Gastrocnemius medialis (tissue), 4 donors: ENCODE results near the gene TEX14. TPM values are rescaled to one million over a fixed set of nuclear protein-coding genes. Genes with fewer than 3 reads are reported as not detected.

Experiments used
- ATAC-seq, 2 donors: fragments of 150-250 bp; one replicate each; pipeline ENCODE4 v1.9.1; 2016
- DNase-seq, 2 donors: peaks; one replicate each; pipeline ENCODE4 v3.0.0-alpha.2; 2019
- H3K27ac ChIP-seq, 4 donors: fragments of 200-600 bp; sonication (generic); 1 replicate in 1 of 4; 2 replicates in 3 of 4; pipeline ENCODE4 v1.5.1; 2016 to 2018; ENCODE audit warnings: mild to moderate bottlenecking in 2 of 4, moderate library complexity in 1 of 4
- H3K27me3 ChIP-seq, 3 donors: fragments of 200-600 bp; sonication (generic) in 2 of 3; 1 replicate in 1 of 3; 2 replicates in 2 of 3; pipeline versions ENCODE4 v1.5.1 to v1.6.0; 2016 to 2019; ENCODE audit warnings: mild to moderate bottlenecking in 1 of 3, moderate library complexity in 1 of 3
- H3K36me3 ChIP-seq, 2 donors: fragments of 200-600 bp; sonication (generic) in 1 of 2; one replicate each; pipeline ENCODE4 v1.5.1; 2017 to 2018
- H3K4me1 ChIP-seq, 2 donors: fragments of 200-600 bp; sonication (generic) in 1 of 2; one replicate each; pipeline ENCODE4 v1.5.1; 2016 to 2017; ENCODE audit warnings: mild to moderate bottlenecking in 2 of 2
- H3K4me3 ChIP-seq, 4 donors: fragments of 200-600 bp; sonication (generic) in 3 of 4; 1 replicate in 1 of 4; 2 replicates in 3 of 4; pipeline ENCODE4 v1.5.1; 2016 to 2019; ENCODE audit warnings: mild to moderate bottlenecking in 2 of 4
- H3K9me3 ChIP-seq, 3 donors: fragments of 200-600 bp; sonication (generic) in 2 of 3; 1 replicate in 1 of 3; 2 replicates in 2 of 3; pipeline ENCODE4 v1.5.1; 2016 to 2019
- CTCF ChIP-seq, 5 experiments: fragments of 450-650 bp in 3 of 5; fragments of 200-600 bp in 2 of 5; sonication (generic) in 2 of 5; IDR thresholded peaks in 4 of 5; conservative IDR thresholded peaks in 1 of 5; 1 replicate in 4 of 5; 2 replicates in 1 of 5; pipeline ENCODE4 v1.5.1; 2016 to 2019; ENCODE audit warnings: antibody characterized with exemption in 5 of 5, mild to moderate bottlenecking in 3 of 5, moderate library complexity in 3 of 5
- POLR2A ChIP-seq, 2 donors: fragments of 450-650 bp; IDR thresholded peaks; one replicate each; pipeline ENCODE4 v1.6.1; 2017; ENCODE audit warnings: antibody characterized with exemption in 2 of 2, mild to moderate bottlenecking in 2 of 2, moderate library complexity in 2 of 2
- in situ Hi-C, 4 donors: fragments of 200-750 bp; cut with MboI; loops; one replicate each; pipeline versions ENCODE4 v1.15.0 to v1.8.0; 2017; ENCODE audit warnings: low sequenced_read_pairs in 4 of 4
- intact Hi-C: fragments of 100-400 bp; cut with DNase I; formaldehyde crosslinking; loops from one replicate; pipeline ENCODE4 v1.15.1; 2023; ENCODE audit warnings: low total_unique reads
- total RNA-seq, 4 donors: library from RNA; depleted of rRNA; stranded (reverse); fragments of >200 nt; gene quantifications; one replicate each; pipeline versions ENCODE4 v1.1.0 to v1.2.3, GENCODE V29; 2016

Gene TEX14, protein sequence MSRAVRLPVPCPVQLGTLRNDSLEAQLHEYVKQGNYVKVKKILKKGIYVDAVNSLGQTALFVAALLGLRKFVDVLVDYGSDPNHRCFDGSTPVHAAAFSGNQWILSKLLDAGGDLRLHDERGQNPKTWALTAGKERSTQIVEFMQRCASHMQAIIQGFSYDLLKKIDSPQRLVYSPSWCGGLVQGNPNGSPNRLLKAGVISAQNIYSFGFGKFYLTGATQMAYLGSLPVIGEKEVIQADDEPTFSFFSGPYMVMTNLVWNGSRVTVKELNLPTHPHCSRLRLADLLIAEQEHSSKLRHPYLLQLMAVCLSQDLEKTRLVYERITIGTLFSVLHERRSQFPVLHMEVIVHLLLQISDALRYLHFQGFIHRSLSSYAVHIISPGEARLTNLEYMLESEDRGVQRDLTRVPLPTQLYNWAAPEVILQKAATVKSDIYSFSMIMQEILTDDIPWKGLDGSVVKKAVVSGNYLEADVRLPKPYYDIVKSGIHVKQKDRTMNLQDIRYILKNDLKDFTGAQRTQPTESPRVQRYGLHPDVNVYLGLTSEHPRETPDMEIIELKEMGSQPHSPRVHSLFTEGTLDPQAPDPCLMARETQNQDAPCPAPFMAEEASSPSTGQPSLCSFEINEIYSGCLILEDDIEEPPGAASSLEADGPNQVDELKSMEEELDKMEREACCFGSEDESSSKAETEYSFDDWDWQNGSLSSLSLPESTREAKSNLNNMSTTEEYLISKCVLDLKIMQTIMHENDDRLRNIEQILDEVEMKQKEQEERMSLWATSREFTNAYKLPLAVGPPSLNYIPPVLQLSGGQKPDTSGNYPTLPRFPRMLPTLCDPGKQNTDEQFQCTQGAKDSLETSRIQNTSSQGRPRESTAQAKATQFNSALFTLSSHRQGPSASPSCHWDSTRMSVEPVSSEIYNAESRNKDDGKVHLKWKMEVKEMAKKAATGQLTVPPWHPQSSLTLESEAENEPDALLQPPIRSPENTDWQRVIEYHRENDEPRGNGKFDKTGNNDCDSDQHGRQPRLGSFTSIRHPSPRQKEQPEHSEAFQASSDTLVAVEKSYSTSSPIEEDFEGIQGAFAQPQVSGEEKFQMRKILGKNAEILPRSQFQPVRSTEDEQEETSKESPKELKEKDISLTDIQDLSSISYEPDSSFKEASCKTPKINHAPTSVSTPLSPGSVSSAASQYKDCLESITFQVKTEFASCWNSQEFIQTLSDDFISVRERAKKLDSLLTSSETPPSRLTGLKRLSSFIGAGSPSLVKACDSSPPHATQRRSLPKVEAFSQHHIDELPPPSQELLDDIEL (N-terminal part only)
- not detected for total RNA-seq

GRCh38 chr17:58691701-58692238 lies at the start of gene TEX14:
Gene TEX14 (minus strand): TSS chr17:58692045. CDS start chr17:58652001, 40,044 bp downstream.
- Histone ChIP-seq H3K9me3 (no peaks in the 10 kb centered on the region), H3K27ac (peak within 1 kb of the TSS; percentile 74 to 79 (median 76)), H3K36me3 (peaks cover 0 to 9% of the 10 kb centered on the region in 2 donors), H3K27me3 (no peaks in the 10 kb centered on the region), H3K4me1 (peaks cover 10 to 12% of the 10 kb centered on the region in 2 donors), H3K4me3 (peak within 1 kb of the TSS; percentile 65 to 80 (median 79))
- ATAC-seq (no peak), DNase-seq (no peak)
- in situ Hi-C loops: loop anchor here in 1 of 4 donors (10.0 kb wide), 1 partner anchor 167 kb away; no protein-coding TSS in a partner anchor
- TF ChIP-seq POLR2A (IDR thresholded peaks at IDR 0.05): no peak
- no peak for TF ChIP-seq CTCF (IDR thresholded peaks at IDR 0.05 in 4 of 5, conservative IDR thresholded peaks at IDR 0.05 in 1 of 5)
- intact Hi-C loops: loop anchor here (1.0 to 5.0 kb wide), 3 partner anchors 60 to 172 kb away; no protein-coding TSS in a partner anchor

DNA sequence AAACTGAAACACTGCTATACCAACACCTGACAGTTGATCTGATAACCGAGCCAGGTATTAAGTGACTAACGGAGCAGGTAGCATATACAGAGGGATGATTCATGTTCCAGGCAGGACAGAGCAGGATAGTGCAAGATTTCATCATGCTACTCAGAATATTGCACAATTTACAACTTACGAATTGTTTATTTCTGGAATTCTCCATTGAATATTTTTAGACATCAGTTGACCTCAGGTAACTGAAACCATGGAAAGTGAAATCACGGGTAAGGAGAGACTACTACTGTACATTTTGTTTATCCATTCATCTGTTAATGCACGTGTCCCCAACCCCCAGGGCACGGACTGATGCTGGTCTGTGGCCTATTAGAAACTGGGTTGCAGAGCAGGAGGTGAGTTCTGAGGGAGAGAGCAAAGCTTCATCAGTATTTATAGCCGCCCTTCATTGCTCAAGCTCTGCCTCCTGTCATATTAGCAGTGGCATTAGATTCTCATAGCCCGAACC lies 49.3 kb upstream of the TEX14 start:
- Histone ChIP-seq H3K4me1 (no peaks in the 10 kb centered on the region), H3K27me3 (no peaks in the 10 kb centered on the region), H3K9me3 (no peaks in the 10 kb centered on the region), H3K27ac (no peak overlapping the region), H3K4me3 (no peak overlapping the region), H3K36me3 (no peaks in the 10 kb centered on the region)
- no peak for TF ChIP-seq POLR2A (IDR thresholded peaks at IDR 0.05)
- TF ChIP-seq CTCF (IDR thresholded peaks at IDR 0.05 in 4 of 5, conservative IDR thresholded peaks at IDR 0.05 in 1 of 5): no peak
- ATAC-seq: peak; percentile 50 to 91
- in situ Hi-C loops: loop anchor here in 1 of 4 donors (25.0 kb wide), 1 partner anchor 104 kb away; no protein-coding TSS in a partner anchor
- intact Hi-C loops: no loop called here
- DNase-seq: peak in 1 of 2 donors; percentile 18

- TF ChIP-seq POLR2A (IDR thresholded peaks at IDR 0.05) (no peak), CTCF (IDR thresholded peaks at IDR 0.05 in 4 of 5, conservative IDR thresholded peaks at IDR 0.05 in 1 of 5) (no peak)
Measured at GRCh38 chr17:58734811-58735210, 43.0 kb upstream of the TEX14 start.

GRCh38 chr17:58734040-58734439 lies 42.2 kb upstream of the TEX14 start:
- intact Hi-C loops: no loop called here
- Histone ChIP-seq H3K4me1 (no peaks in the 10 kb centered on the region), H3K9me3 (no peaks in the 10 kb centered on the region), H3K36me3 (no peaks in the 10 kb centered on the region), H3K4me3 (no peak overlapping the region), H3K27me3 (no peaks in the 10 kb centered on the region), H3K27ac (no peak overlapping the region)
- in situ Hi-C loops: loop anchor here in 1 of 4 donors (25.0 kb wide), 1 partner anchor 97 kb away; no protein-coding TSS in a partner anchor
- TF ChIP-seq POLR2A (IDR thresholded peaks at IDR 0.05) (no peak), CTCF (IDR thresholded peaks at IDR 0.05 in 4 of 5, conservative IDR thresholded peaks at IDR 0.05 in 1 of 5) (no peak)
- ATAC-seq (no peak), DNase-seq (no peak)

More at GRCh38 chr17:58734811-58735210, 43.0 kb upstream of the TEX14 start:
- Histone ChIP-seq H3K27me3 (no peaks in the 10 kb centered on the region), H3K27ac (no peak overlapping the region), H3K9me3 (no peaks in the 10 kb centered on the region), H3K4me3 (no peak overlapping the region), H3K4me1 (no peaks in the 10 kb centered on the region), H3K36me3 (no peaks in the 10 kb centered on the region)
- intact Hi-C loops (no loop called here), in situ Hi-C loops (loop anchor here in 1 of 4 donors (25.0 kb wide), 1 partner anchor 98 kb away; no protein-coding TSS in a partner anchor)
- ATAC-seq (no peak), DNase-seq (no peak)
